ENCODE data around the gene SYT1. TPM values are rescaled to one million over a fixed set of nuclear protein-coding genes. Genes with fewer than 3 reads are reported as not detected.
A peak's percentile ranks its signal among the peaks of the same experiment; 100 is the strongest.

SYT1 gene
- total RNA-seq, 1 experiment from 2014 or later = 44.9 TPM

- TF ChIP-seq JUND (IDR thresholded peaks at IDR 0.05) (no peak), EGR1 (IDR thresholded peaks at IDR 0.05; ENCODE audit: low read depth) (no peak), ELF1 (IDR thresholded peaks at IDR 0.05; ENCODE audit: borderline replicate concordance, low read depth) (no peak), SIN3A (IDR thresholded peaks at IDR 0.05; ENCODE audit: low read depth) (no peak), CBX3 (IDR thresholded peaks at IDR 0.05; ENCODE audit: low read depth) (no peak)
These were observed 1.9 kb downstream of the SYT1 start (continued) for GRCh38 chr12:78866518-78866917.

GRCh38 chr12:78870539-78870938, 6.0 kb downstream of the SYT1 start:
- intact Hi-C loops (cut with micrococcal nuclease) = no loop called here
- BruUV-seq (replicated peaks) = no TSS peak
- Histone ChIP-seq H3K27ac (ENCODE audit: low read depth, low read length) (peak overlapping the region; percentile 20; the same call in 1 of the 2 replicates), H3K79me2 (ENCODE audit: insufficient read depth, low read length) (peaks cover 98% of the 10 kb centered on the region), H3K9me2 (ENCODE audit: insufficient read depth) (no peaks in the 10 kb centered on the region), H4K20me1 (ENCODE audit: insufficient read depth) (no peaks in the 10 kb centered on the region), H3K9me3 (ENCODE audit: control insufficient read depth in 1 of 2, insufficient read depth in 1 of 2, low read depth in 1 of 2, low read length in 2 of 2) (no peaks in the 10 kb centered on the region), H2AFZ (ENCODE audit: low read depth, low read length, poor library complexity, severe bottlenecking) (no peak overlapping the region), H3K4me3 (replicated peaks in 1 of 2; ENCODE audit: low read depth in 1 of 2, low read length in 2 of 2) (no peak overlapping the region), H3K9ac (ENCODE audit: low read length) (no peak overlapping the region), H3K4me2 (ENCODE audit: low read length) (no peak overlapping the region), H3K36me3 (ENCODE audit: control insufficient read depth in 1 of 2, insufficient read depth in 2 of 2, low read length in 2 of 2) (no peaks in the 10 kb centered on the region; a peak in 1 of 4 replicates), H3K27me3 (ENCODE audit: insufficient read depth, low read length) (no peaks in the 10 kb centered on the region), H3K4me1 (ENCODE audit: control insufficient read depth in 1 of 2, insufficient read depth in 2 of 2, low read length in 2 of 2) (peaks cover 7 to 40% of the 10 kb centered on the region in 2 experiments; a peak in 3 of 4 replicates)
- ATAC-seq = no peak
- ChIA-PET RAD21 (ENCODE audit: low non-redundant PET in 1 of 2, low total read pairs in 2 of 2, uncharacterized antibody in 2 of 2, unreplicated experiment in 2 of 2) (no interaction called here), POLR2A (no interaction called here), CTCF (no interaction called here)
- TF ChIP-seq MAX (IDR thresholded peaks at IDR 0.05) (no peak), TCF7L2 (IDR thresholded peaks at IDR 0.05; ENCODE audit: borderline replicate concordance, extremely low read depth, insufficient read depth, insufficient read length) (no peak), POLR2A (IDR thresholded peaks at IDR 0.05; ENCODE audit: borderline replicate concordance, extremely low read depth, insufficient read depth, insufficient read length) (no peak), RAD21 (IDR thresholded peaks at IDR 0.05; ENCODE audit: low read depth) (no peak), SIN3A (IDR thresholded peaks at IDR 0.05; ENCODE audit: low read depth) (no peak), JUND (IDR thresholded peaks at IDR 0.05) (no peak), CBX3 (IDR thresholded peaks at IDR 0.05; ENCODE audit: low read depth) (no peak), ZBTB33 (IDR thresholded peaks at IDR 0.05; ENCODE audit: extremely low read depth, insufficient replicate concordance, low read length) (no peak), SRF (IDR thresholded peaks at IDR 0.05; ENCODE audit: low read depth) (no peak), EZH2 (IDR thresholded peaks at IDR 0.05) (no peak), CTCF (IDR thresholded peaks at IDR 0.05 in 2 of 3, conservative IDR thresholded peaks at IDR 0.05 in 1 of 3; ENCODE audit: borderline replicate concordance in 1 of 3, insufficient read depth in 1 of 3, low read depth in 2 of 3, low read length in 2 of 3) (no peak), POLR2AphosphoS5 (IDR thresholded peaks at IDR 0.05; ENCODE audit: low read depth, low read length) (no peak), ATF3 (IDR thresholded peaks at IDR 0.05) (no peak), CEBPB (IDR thresholded peaks at IDR 0.05; ENCODE audit: low read depth) (no peak), ZFX (IDR thresholded peaks at IDR 0.05) (no peak), ELF1 (IDR thresholded peaks at IDR 0.05; ENCODE audit: borderline replicate concordance, low read depth) (no peak), YY1 (IDR thresholded peaks at IDR 0.05; ENCODE audit: extremely low read depth, insufficient replicate concordance, low read depth, low read length) (no peak)
- DNase-seq (ENCODE audit: low read depth, low spot score) = no peak

Measured in HCT116 (cell line).